Raji (cell line): ENCODE measurements around the gene SLC31A1.

Experiments
- POLR2A ChIP-seq: IDR thresholded peaks from 2 replicates; pipeline ENCODE4 v1.6.1; 2011; ENCODE audit warnings: low read depth, low read length, control low read depth; ENCODE audit not compliant: insufficient read depth

SLC31A1 gene

DNA sequence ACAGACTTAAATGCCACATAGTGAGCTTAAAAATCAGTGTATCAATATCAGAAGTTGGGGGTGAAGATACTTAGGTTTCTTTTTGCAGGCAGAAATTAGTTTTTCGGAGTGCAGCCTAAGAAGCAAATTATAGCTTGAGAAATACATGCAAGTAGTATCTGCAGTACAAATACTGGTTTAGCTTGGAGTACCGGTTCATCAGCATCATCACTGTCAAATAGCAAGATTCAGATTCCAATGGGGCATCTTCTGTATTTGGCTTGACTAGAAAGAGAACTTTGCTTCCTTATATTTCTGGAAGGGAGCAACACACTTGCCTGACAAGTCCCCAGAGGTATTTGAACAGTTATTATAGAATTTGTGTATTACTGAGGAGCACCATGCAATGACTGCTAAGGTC is 19.8 kb downstream of the SLC31A1 start:
- TF ChIP-seq POLR2A: no peak

DNA sequence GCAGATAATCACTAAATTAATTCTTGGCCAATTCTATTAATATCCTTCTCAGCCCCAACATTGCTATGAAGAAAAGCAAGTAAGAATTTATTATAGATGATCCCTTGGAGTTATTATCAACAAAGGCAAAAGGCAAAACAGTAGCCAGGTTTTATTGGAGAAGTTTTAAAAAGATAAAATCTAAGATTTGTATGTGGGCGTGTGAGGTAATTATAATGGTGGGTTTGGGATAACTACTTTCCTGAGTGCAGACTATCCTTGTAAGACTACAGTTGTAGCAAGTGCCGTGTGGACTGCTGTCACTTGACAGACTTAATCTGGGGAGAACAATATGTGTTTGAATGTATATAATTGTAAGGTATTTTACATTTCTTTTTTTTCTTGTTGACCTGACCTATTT is 23.2 kb downstream of the SLC31A1 start:
- no peak for TF ChIP-seq POLR2A

DNA sequence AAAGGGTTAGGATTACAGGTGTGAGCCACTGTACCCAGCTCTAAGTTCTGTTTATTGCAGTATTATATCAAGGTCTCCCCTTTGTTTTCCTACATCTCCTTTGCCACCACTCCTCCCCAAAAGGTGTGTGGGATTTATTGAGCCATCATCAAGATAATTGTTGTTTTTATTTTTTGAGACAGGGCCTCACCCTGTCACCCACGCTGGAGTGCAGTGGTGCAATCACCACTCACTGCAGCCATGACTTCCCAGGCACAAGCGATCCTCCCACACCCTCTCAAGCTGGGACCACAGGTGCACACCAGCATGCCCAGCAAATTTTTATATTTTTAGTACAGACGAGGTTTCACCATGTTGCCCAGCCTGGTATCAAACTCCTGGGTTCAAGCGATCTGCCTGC is 24.6 kb downstream of the SLC31A1 start:
- no peak for TF ChIP-seq POLR2A

DNA sequence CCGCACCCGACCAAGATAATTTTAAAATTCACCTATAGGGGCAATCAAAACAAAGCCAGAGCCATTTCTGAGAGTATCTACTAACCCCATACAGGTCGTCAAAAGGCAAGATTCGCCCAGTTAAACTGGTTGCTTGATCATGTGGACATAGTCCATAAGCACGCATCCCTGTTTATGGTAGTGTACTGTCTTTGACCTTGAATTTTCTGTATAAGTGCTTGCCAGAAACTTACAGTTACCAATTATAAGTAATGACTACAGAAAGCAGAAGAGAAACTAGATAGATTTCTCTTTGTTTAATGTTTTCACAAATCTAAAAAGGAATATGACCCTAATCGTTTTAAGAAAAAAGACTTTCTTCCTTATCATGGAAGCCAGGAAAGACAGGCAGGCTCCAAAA is 25.6 kb downstream of the SLC31A1 start:
- no peak for TF ChIP-seq POLR2A

DNA sequence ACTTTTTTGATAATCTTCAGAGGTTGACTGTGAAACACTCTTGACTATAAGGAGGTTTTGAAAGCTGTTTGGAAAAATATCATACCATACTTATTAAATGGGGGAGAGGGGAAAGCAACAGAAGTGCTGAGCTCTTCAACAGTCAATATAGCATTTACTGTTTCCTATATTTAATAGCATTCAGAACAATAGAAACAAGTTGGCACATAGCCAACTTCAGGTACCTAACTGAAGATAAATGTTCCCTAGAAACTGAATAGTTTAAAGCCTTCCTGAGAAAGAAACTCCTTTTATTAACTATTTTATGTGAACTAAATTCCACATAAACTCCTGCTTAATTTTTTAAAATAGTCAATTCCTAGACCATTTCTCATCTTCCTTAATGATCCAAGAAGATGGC is 26.3 kb downstream of the SLC31A1 start:
- no peak for TF ChIP-seq POLR2A

DNA sequence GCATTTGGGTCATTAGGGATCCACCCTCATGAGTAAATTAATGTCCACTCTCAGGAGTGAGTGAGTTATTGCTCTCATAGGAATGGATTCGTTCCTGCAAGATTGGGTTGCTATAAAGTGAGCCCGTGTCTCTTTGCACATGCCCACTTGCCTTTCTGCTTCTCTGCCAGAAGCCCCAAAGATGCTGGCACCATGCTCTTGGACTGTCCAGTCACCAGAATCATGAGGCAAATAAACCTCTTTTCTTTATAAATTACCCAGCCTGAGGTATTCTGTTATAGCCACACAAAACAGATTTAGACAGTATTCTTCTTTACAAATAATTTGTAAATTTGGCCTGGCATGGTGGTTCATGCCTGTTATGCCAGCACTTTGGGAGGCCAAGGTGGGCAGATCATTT is 29.5 kb downstream of the SLC31A1 start:
- TF ChIP-seq POLR2A: no peak

DNA sequence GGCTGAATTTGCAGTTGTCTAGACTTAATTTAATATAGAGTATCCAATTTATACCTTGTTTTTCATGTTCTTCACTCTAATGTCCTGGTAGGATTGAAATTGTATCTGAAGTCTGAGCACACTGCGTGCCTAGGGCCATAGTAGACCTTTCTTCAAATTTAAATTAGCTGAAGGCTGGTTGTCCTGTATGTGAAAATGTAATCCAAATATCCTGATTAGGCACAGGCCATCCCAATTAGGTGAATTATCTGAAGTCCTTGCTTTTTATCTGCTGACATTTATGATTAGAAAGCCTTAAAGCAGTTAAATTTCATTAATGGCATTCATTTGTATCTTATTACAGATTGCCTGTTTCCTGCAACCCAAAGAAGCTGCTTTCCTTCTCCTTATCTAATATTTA is 33.6 kb downstream of the SLC31A1 start:
- TF ChIP-seq POLR2A: no peak

DNA sequence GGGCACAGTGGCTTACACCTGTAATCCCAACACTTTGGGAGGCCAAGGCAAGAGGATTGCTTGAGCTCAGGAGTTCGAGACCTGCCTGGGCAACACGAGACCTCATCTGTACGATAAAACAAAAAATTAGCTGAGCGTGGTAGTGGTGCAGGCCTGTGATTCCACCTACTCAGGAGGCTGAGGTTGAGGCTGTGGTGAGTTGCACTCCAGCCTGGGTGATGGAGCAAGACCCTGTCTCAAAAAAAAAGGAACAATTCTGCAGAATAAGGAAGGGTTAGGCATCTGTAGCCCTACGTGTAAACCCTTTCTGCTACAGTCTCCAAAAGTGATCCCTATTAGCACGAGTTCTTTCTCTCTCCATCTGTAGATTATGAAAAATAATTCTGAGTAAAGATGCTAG is 34.1 kb downstream of the SLC31A1 start:
- TF ChIP-seq POLR2A: no peak

DNA sequence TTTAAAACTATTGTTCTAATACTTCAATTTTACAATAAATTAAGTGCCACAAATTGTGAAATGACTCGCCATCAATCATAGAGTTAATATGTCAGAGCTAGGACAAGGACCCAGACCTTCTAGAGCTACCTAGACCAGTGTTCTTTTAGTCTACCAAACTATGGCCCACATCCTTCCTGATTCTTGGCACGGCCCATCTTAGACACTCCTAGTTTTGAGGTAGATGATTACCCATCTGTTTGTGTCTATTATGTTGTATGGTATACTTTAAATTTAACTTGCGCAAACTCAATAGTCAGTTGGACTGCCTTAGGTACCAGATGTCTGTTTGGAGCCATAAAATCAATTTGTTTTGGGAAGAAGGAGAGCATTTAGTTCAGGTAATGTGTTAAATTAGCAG is 36.5 kb downstream of the SLC31A1 start:
- no peak for TF ChIP-seq POLR2A

DNA sequence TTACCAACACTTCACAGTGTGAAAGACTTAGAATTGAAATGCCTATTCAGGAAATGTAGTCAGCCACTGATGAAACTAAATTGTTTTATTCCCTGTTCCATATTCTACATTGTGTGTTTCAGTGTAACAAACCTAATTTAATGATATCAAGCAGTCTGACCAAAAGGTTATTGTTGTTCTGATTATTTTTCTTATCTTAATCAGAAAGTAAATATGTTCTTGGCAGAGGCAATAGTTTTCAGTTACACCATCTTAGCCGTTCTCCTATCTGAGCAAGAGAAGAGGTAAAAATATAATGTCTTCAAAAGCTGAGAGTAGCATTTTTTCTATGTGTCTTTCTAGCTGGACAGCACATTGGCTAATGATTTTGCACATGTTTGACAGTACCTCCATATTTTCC is 36.9 kb downstream of the SLC31A1 start:
- no peak for TF ChIP-seq POLR2A

DNA sequence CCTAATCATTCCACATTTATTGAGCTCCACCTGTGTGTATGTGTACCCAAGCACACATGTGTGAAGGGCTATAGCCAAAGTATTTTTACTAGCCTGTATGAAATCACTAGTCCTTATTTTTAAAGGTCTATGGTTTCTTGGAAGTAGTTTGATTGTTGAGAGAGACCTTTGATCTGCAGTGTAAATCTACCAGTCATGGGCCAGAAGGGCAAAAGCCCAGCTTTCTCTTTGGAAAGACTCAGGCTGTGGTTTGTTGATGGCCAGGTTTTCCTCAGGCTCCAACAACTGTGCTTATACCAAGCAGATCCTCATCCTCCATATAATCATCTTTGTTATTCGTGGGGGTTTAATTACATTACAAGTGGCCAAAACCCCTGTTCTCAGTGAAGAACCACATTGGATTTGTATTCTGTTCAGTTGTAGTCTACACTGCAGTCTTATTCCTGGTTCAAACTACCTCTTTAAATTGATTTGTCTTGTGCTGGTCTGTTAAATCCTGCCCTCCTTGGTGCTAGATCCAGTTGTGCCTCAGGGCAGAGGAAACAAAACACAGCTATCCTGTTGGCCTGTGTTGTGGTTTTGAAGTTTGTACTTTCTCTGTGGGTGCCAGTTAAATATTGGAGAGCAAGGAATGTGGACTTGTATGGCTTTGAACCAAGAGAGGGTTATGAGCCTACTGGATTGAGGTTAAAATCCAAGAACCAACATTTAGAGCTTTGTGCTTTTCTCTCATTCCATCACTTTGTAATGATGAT is 40.8 kb downstream of the SLC31A1 start:
- TF ChIP-seq POLR2A: no peak

DNA sequence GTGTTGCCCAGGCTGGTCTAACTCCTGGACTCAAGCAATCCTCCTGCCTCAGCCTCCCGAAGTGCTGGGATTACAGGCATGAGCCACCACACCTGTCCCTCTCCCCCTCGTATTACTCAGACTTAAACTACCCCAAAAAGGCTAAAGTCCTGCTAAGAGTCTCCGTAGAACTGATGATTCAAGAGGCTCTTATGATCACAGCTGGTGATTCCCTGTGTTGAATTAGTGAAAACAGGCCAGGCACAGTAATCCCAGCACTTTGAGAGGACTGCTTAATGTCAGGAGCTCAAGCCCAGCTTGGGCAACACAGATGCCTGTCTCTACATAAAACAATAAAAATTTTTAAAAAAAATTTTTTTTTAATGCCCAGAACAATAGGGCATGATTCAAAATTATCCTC is 44.8 kb downstream of the SLC31A1 start:
- TF ChIP-seq POLR2A: no peak

DNA sequence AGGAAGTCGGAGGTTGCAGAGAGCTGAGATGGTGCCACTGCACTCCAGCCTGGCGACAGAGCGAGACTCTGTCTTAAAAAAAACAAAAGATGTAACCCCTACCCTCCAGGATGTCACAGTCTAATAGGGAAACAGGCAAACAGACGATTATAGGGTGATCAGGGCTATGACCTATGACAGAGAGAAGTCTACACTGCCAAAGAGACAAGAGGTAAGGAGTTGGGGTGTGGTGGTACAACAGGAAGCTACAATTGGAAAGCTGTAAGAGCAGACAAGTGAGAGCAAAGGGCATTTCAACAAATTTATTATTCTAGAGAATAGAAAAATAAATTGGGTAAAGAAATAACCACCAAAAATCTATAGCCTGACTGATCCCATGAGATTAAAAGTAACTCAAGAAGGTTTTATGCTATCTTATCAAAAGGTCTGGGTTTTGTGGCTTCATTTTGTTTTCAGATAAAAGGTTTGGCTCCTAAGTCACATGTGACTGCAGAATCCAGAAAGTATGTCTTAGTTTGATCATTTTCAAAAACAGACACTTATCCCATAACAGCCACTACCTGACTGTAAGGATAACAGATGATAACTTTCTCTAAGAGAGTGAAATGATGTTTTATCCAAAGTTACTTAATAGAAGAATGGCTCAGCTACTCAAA is 46.7 kb downstream of the SLC31A1 start:
- TF ChIP-seq POLR2A: no peak

DNA sequence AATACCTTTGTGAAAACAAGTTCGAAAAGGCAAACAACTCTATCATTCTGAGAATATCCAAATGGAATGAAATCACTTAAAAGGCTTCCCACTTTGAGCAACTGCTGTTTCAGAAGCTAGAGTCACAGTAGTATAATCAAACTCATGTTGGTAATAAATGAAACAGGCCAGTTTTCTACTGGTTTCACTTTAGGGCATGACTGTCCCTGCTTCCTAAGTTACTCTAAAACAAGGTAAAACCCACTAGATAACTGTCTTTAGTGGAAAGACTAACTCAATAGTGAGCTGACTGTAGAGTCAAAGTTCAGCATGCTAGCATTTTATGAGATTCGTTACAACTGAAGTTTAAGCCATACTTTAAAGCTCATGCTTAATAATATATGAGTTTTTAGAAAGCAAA is 48.0 kb downstream of the SLC31A1 start:
- no peak for TF ChIP-seq POLR2A

DNA sequence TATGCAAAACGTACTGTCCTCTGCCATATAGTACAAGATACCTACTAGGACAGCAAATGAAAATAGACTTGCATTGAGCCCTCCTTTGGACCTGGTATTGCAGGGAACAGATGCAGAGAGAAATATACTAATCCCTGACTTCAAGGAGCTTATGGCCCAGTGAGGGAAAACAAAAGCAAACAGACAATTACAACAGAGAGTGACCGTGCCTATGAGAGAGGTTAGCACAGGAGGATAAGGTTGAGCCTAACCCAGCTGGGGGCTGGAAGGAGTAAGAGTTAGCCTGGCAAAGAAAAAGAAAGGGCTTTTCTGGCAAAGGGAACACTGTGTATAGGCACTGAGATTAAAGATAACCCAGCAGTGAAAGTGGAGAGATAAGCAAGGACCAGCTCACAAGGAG is 48.5 kb downstream of the SLC31A1 start:
- no peak for TF ChIP-seq POLR2A

DNA sequence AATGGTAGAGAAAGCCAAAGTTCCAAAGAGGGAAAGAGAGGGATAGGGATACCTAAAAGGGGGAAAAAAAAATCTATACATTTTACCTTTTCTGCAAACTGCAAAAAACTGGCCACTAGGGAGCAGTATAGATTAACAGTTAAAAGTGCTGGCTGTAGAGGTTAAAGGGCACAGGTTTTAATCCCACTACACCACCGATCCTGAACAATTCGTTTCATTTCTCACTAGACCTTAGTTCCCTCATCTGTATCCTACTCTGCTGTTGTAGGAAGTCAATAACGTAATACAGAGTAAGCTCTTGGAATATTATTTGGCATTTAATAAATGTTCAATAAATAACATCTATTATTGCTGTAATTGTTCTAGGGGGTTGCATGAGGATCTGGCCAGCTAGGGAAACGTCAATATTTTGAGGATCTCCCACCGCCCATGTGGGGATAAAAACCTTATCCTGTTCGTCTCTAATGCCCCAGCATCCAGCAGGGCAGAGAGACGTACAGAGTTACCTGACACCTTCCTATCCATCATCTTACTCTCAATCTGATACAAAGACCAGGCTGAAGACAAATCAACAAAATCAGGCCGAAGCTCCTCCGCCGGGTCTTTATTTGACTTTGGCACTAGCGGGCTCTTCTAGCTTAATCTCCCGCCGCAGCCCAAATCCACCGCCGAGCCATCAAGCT is 53.3 kb downstream of the SLC31A1 start:
- TF ChIP-seq POLR2A: no peak

DNA sequence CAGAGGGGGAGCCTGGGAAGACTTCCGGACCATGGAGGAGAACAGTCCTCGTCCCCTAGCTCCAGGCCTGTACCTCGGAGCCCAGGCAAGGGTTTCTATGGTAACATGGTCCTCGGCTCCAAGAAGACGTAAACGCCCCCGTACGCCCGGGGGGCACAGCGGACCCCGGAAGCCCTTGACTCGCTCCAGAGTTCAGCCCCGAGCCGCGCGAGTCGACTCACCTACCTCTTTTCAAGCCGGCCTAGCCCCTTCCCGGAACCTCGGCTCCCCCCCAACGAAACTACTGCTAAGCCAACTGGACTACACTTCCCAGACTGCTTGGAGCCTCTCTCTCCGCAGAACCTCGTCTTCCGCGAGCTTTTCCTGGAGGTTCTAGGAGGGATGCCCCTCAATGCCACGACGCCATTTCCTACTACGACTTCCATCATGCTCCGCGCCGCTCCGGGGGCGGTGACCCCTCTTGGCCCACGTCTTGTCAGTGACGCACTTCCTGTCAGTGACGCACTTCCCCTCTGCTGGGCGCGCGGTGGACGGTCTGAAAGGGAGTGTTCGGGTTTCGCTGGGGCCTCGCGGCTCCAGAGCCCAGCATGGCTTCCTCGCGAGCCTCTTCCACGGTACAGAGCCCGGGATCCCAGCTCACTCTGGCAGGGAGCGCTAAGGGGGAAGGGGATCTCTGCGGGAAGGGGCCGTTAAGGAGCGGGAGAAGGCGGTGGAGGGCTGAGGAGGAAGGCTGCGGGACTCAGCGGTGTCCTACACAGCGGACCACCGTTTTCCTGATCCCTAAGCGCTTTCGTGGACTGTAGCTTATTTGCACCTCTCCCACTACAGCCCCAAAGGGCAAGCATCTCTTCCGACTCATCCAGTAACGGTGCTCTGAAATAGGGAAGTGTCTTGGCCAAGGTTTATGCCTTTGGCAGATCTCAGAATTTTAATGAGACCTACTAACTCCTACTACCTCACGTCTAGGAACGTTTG is 54.1 kb downstream of the SLC31A1 start, which contains the start of the genes CDC26 and PRPF4:
CDC26 (minus strand) TSS at position 416 of the 975 bp plus-strand sequence. CDS start 3,065 bp downstream, outside the sequence.
PRPF4 (plus strand) TSS at position 502 of the 975 bp plus-strand sequence; CDS start at position 588, 86 bp downstream.
- peak; percentile 98 for TF ChIP-seq POLR2A
